HepG2 (cell line): ENCODE measurements around the gene FKBP1A. TPM values are rescaled to one million over a fixed set of nuclear protein-coding genes. Genes with fewer than 3 reads are reported as not detected.

Experiments used
- ATAC-seq: fragments of 200-7000 bp; cut with Tn5 transposase; 3 replicates; pipeline ENCODE4 v1.9.1; 2020; ENCODE audit warnings: mild to moderate bottlenecking, moderate library complexity
- BruUV-seq: library from RNA; stranded (reverse); fragments of 400-500 nt; replicated peaks from 2 replicates; lab custom pipeline; 2021; lab: Mats Ljungman, UMichigan
- CTCF ChIA-PET: fragments of 300-600 bp; formaldehyde crosslinking; extraction: SDS; loops from one replicate; lab custom pipeline; 2021; ENCODE audit warnings: low total read pairs, inconsistent platforms, low intra/inter-chr PET ratio; lab: Yijun Ruan, JAX
- POLR2A ChIA-PET: fragments of 350-600 bp; sonication (Branson Sonifier 250); formaldehyde crosslinking; loops from one replicate; lab custom pipeline; 2020; ENCODE audit warnings: antibody characterized with exemption, inconsistent platforms; lab: Yijun Ruan, JAX
- DNase-seq: peaks from one replicate; pipeline ENCODE4 v3.0.0-alpha.2; 2015; ENCODE audit warnings: low spot score
- FAIRE-seq: peaks from 3 replicates; lab custom pipeline; 2011; peaks lifted over from hg19 to GRCh38; lab: Jason Lieb, UNC
- H2AFZ ChIP-seq: one replicate; pipeline ENCODE4 v1.6.1; 2011; ENCODE audit warnings: low read length, inconsistent platforms
- H3K27ac ChIP-seq: fragments of 300-600 bp; 3 replicates; pipeline ENCODE4 v1.8.0; 2011; ENCODE audit warnings: mixed run types, mild to moderate bottlenecking, mixed read lengths, low read length, inconsistent platforms; ENCODE audit not compliant: insufficient read depth; ENCODE audit errors: extremely low read length
- H3K27me3 ChIP-seq, 2 experiments: fragments of 200-600 bp in 1 of 2; 2 replicates in 1 of 2; 3 replicates in 1 of 2; pipeline versions ENCODE4 v1.6.0 to v1.8.0; 2011; ENCODE audit warnings: low read length in 2 of 2, mild to moderate bottlenecking in 2 of 2, moderate library complexity in 2 of 2, inconsistent platforms in 1 of 2; ENCODE audit not compliant: insufficient read depth in 2 of 2, control insufficient read depth in 1 of 2
- H3K36me3 ChIP-seq, 2 experiments: fragments of 200-600 bp in 1 of 2; replicated peaks in 1 of 2; 2 replicates in 1 of 2; 3 replicates in 1 of 2; pipeline versions ENCODE4 v1.5.1 to v1.8.0; 2011; ENCODE audit warnings: low read length in 2 of 2, inconsistent platforms in 1 of 2; ENCODE audit not compliant: insufficient read depth in 2 of 2, control insufficient read depth in 1 of 2
- H3K4me1 ChIP-seq: 2 replicates; pipeline ENCODE4 v1.5.1; 2012; ENCODE audit warnings: low read length, inconsistent platforms; ENCODE audit not compliant: insufficient read depth
- H3K4me2 ChIP-seq: 2 replicates; pipeline ENCODE4 v1.6.0; 2011; ENCODE audit warnings: low read depth, low read length, inconsistent platforms
- H3K4me3 ChIP-seq, 3 experiments: fragments of 200-600 bp in 1 of 3; sonication (generic), shearing (Covaris generic) in 1 of 3; replicated peaks in 1 of 3; 2 replicates each; pipeline ENCODE4 v1.5.1; 2011 to 2016; ENCODE audit warnings: low read length in 3 of 3, inconsistent platforms in 2 of 3, low read depth in 2 of 3, mild to moderate bottlenecking in 2 of 3, control low read depth in 1 of 3, mixed read lengths in 1 of 3; ENCODE audit not compliant: insufficient read depth in 1 of 3
- H3K79me2 ChIP-seq: one replicate; pipeline ENCODE4 v1.6.1; 2011; ENCODE audit warnings: low read length, inconsistent platforms; ENCODE audit not compliant: insufficient read depth
- H3K9ac ChIP-seq: 2 replicates; pipeline ENCODE4 v1.6.0; 2011; ENCODE audit warnings: mild to moderate bottlenecking, low read depth, low read length, inconsistent platforms; ENCODE audit not compliant: insufficient read depth
- H3K9me3 ChIP-seq: 2 replicates; pipeline ENCODE4 v1.5.1; 2012; ENCODE audit warnings: mild to moderate bottlenecking, low read length
- H4K20me1 ChIP-seq: 2 replicates; pipeline ENCODE4 v1.6.0; 2011; ENCODE audit warnings: inconsistent platforms, mild to moderate bottlenecking, low read length, moderate library complexity; ENCODE audit not compliant: insufficient read depth
- AGO2 ChIP-seq: fragments of 200-400 bp; formaldehyde crosslinking; optimal IDR thresholded peaks from 2 replicates; pipeline ENCODE3; 2017; ENCODE audit warnings: mild to moderate bottlenecking, low read depth, low read length, moderate library complexity
- AKAP8 ChIP-seq: sonication (generic); formaldehyde crosslinking; IDR thresholded peaks from 2 replicates; pipeline ENCODE4 v1.5.1; 2020; ENCODE audit warnings: mild to moderate bottlenecking, missing genetic modification reagents
- ATAD3A ChIP-seq: sonication (generic); formaldehyde crosslinking; IDR thresholded peaks from 2 replicates; pipeline ENCODE4 v1.4.0; 2020; ENCODE audit warnings: missing genetic modification reagents
- CENPX ChIP-seq: sonication (generic); formaldehyde crosslinking; IDR thresholded peaks from 2 replicates; pipeline ENCODE4 v1.9.0; 2021; ENCODE audit warnings: mild to moderate bottlenecking, missing genetic modification reagents, moderate library complexity
- HDAC2 ChIP-seq: sonication (generic); formaldehyde crosslinking; IDR thresholded peaks from 2 replicates; pipeline ENCODE4 v1.4.0; 2020; ENCODE audit warnings: missing genetic modification reagents
- KDM2A ChIP-seq: sonication (generic); formaldehyde crosslinking; IDR thresholded peaks from 2 replicates; pipeline ENCODE4 v1.4.0; 2020; ENCODE audit warnings: low read depth, missing genetic modification reagents, borderline replicate concordance
- NFIC ChIP-seq: IDR thresholded peaks from 2 replicates; pipeline ENCODE4 v1.6.1; 2012; ENCODE audit warnings: mild to moderate bottlenecking, low read length, inconsistent platforms
- PAX8 ChIP-seq: sonication (generic); formaldehyde crosslinking; IDR thresholded peaks from 2 replicates; pipeline ENCODE4 v1.8.0; 2022; ENCODE audit warnings: mild to moderate bottlenecking, missing genetic modification reagents, borderline replicate concordance
- RARG ChIP-seq: sonication (generic); formaldehyde crosslinking; IDR thresholded peaks from 2 replicates; pipeline ENCODE4 v1.4.0; 2020; ENCODE audit warnings: low read depth, mild to moderate bottlenecking, missing genetic modification reagents
- RBFOX2 ChIP-seq: fragments of 200-400 bp; formaldehyde crosslinking; IDR thresholded peaks from 2 replicates; pipeline ENCODE4 v1.6.1; 2017; ENCODE audit warnings: low read depth, mild to moderate bottlenecking, low read length
- TFAP4 ChIP-seq: sonication (generic); IDR thresholded peaks from 2 replicates; pipeline ENCODE4 v1.6.1; 2016; ENCODE audit warnings: low read depth, borderline replicate concordance
- ZBTB20 ChIP-seq: sonication (generic); formaldehyde crosslinking; IDR thresholded peaks from 2 replicates; pipeline ENCODE4 v1.8.1; 2023; ENCODE audit warnings: missing genetic modification reagents, low read depth, mild to moderate bottlenecking, borderline replicate concordance
- ZFX ChIP-seq: sonication (generic); formaldehyde crosslinking; IDR thresholded peaks from 2 replicates; pipeline ENCODE4 v1.4.0; 2020; ENCODE audit warnings: mild to moderate bottlenecking, low read depth, missing genetic modification reagents, moderate library complexity
- ZNF205 ChIP-seq: IDR thresholded peaks from 2 replicates; pipeline ENCODE4 v1.6.1; 2018; ENCODE audit warnings: missing biosample characterization, missing genetic modification reagents
- ZXDC ChIP-seq: sonication (generic); formaldehyde crosslinking; IDR thresholded peaks from 2 replicates; pipeline ENCODE4 v1.5.0; 2020; ENCODE audit warnings: mild to moderate bottlenecking, missing genetic modification reagents
- WGBS: methylation state at CpG from one replicate; pipeline ENCODE4 v1.1.6; 2017; ENCODE audit warnings: low lambda C conversion rate; 5-methylcytosine and 5-hydroxymethylcytosine counted together
- in situ Hi-C: cut with HindIII; loops from 2 replicates; pipeline ENCODE4 v1.10.0; 2017; ENCODE audit warnings: low pct_unique_long_range_greater_than_20kb; ENCODE audit not compliant: extremely low pct_ligation_motif_present
- intact Hi-C: fragments of 100-400 bp; cut with micrococcal nuclease; formaldehyde crosslinking; loops from one replicate; pipeline ENCODE4 v1.10.0; 2022; ENCODE audit not compliant: unreplicated experiment
- polyA plus RNA-seq, 8 experiments: library from polyadenylated mRNA; depleted of rRNA in 3 of 8; stranded (reverse) in 7 of 8; unstranded in 1 of 8; fragments of >200 nt; fragmentation: Illumina TruSeq in 4 of 8; extraction: Trizol in 4 of 8; gene quantifications; 2 replicates each; pipeline versions ENCODE4 v1.2.1 to v1.2.3, GENCODE V29; 2011 to 2016; ENCODE audit warnings: low read depth in 4 of 8, missing spikeins in 1 of 8, mixed read lengths in 1 of 8; ENCODE audit not compliant: insufficient read depth in 1 of 8
- total RNA-seq, 5 experiments: library from RNA; depleted of rRNA; stranded (reverse); fragments of >200 nt; fragmentation: Illumina TruSeq; extraction: Trizol; gene quantifications; 2 replicates each; pipeline ENCODE4 v1.2.3, GENCODE V29; 2016; ENCODE audit warnings: low read depth in 1 of 5

Gene FKBP1A
- total and polyA plus RNA-seq, 2 of the 13 experiments (the other 11 are each of a cell fraction or from before 2014, with no cell fraction given): 119 to 468 TPM

- no peak overlapping the region for H3K27ac ChIP-seq
- CTCF ChIA-PET: no interaction called here
- intact Hi-C loops: no loop called here
- H3K79me2 ChIP-seq: no peaks in the 10 kb centered on the region
- H3K4me1 ChIP-seq: peaks cover 17% of the 10 kb centered on the region
- in situ Hi-C loops: no loop called here
- 92% methylated on average over 5 of the region's 5 CpGs for WGBS
- H3K4me2 ChIP-seq: no peak overlapping the region
- no peak for FAIRE-seq
- no peak overlapping the region for H3K9ac ChIP-seq
- ATAC-seq: no peak
- H3K4me3 ChIP-seq: no peak overlapping the region
- peaks cover 5 to 10% of the 10 kb centered on the region in 2 experiments; a peak in 3 of 5 replicates for H3K36me3 ChIP-seq
- no peaks in the 10 kb centered on the region for H3K9me3 ChIP-seq
- no peak overlapping the region for H2AFZ ChIP-seq
- no peaks in the 10 kb centered on the region; the same call in 1 of the 2 replicates for H4K20me1 ChIP-seq
- no peaks in the 10 kb centered on the region for H3K27me3 ChIP-seq
- POLR2A ChIA-PET: interaction anchor here (1.4 to 2.0 kb wide), 2 partner anchors 10 to 12 kb away, joined by 5 to 6 read pairs; no protein-coding TSS in a partner anchor
- TF ChIP-seq KDM2A (CRISPR knock-in tag) (peak; percentile 12; the same call in 1 of the 2 replicates), CENPX (no peak)
- no peak for DNase-seq
- BruUV-seq: no TSS peak
These were observed 55.4 kb downstream of the FKBP1A start for GRCh38 chr20:1337441-1337840.

- no peaks in the 10 kb centered on the region; the same call in 1 of the 2 replicates for H4K20me1 ChIP-seq
- H2AFZ ChIP-seq: no peak overlapping the region
- ATAC-seq (no peak), FAIRE-seq (no peak), DNase-seq (no peak)
- H3K27me3 ChIP-seq: no peaks in the 10 kb centered on the region
- H3K36me3 ChIP-seq: peaks cover 5 to 13% of the 10 kb centered on the region in 2 experiments; a peak in 3 of 5 replicates
- peaks cover 17% of the 10 kb centered on the region for H3K4me1 ChIP-seq
- ChIA-PET POLR2A (interaction anchor here (2.0 to 3.3 kb wide), 2 partner anchors 9 to 12 kb away, joined by 5 to 35 read pairs; no protein-coding TSS in a partner anchor), CTCF (no interaction called here)
- H3K9ac ChIP-seq: no peak overlapping the region
- no peak overlapping the region for H3K27ac ChIP-seq
- 95% methylated on average over 14 of the region's 14 CpGs for WGBS
- intact Hi-C loops (no loop called here), in situ Hi-C loops (no loop called here)
- no TSS peak for BruUV-seq
- no peaks in the 10 kb centered on the region for H3K79me2 ChIP-seq
- no peak overlapping the region for H3K4me3 ChIP-seq
- no peaks in the 10 kb centered on the region for H3K9me3 ChIP-seq
- H3K4me2 ChIP-seq: no peak overlapping the region
- 0 out of 2 replicates have a peak, but pooled peaks have one; percentile 39 for TF ChIP-seq AKAP8 (CRISPR knock-in tag)
- TF ChIP-seq ZXDC (CRISPR knock-in tag): no peak
- 0 out of 2 replicates have a peak, but pooled peaks have one; percentile 29 for TF ChIP-seq RBFOX2
- TF ChIP-seq ZFX (CRISPR knock-in tag): 0 out of 2 replicates have a peak, but pooled peaks have one; percentile 17
- no peak for TF ChIP-seq HDAC2
- no peak for TF ChIP-seq ZBTB20 (CRISPR knock-in tag)
- peak; percentile 86 for TF ChIP-seq AGO2
- no peak for TF ChIP-seq RARG (CRISPR knock-in tag)
- TF ChIP-seq ATAD3A (CRISPR knock-in tag): no peak
- TF ChIP-seq PAX8: no peak
- no peak for TF ChIP-seq ZNF205 (CRISPR knock-in tag)
- no peak for TF ChIP-seq TFAP4
- no peak for TF ChIP-seq NFIC
These were observed 56.0 kb downstream of the FKBP1A start for GRCh38 chr20:1336699-1337367.
